ENCODE data around the gene ADAMTS9.
"Not testable (repeated sequence)": the region's sequence is repeated elsewhere in the genome, so short reads cannot be mapped to it uniquely, and the experiment has no call there.

ADAMTS9 gene

GRCh38 chr3:64568895-64569517, 118.8 kb downstream of the ADAMTS9 start:
- no peak for DNase-seq

DNA sequence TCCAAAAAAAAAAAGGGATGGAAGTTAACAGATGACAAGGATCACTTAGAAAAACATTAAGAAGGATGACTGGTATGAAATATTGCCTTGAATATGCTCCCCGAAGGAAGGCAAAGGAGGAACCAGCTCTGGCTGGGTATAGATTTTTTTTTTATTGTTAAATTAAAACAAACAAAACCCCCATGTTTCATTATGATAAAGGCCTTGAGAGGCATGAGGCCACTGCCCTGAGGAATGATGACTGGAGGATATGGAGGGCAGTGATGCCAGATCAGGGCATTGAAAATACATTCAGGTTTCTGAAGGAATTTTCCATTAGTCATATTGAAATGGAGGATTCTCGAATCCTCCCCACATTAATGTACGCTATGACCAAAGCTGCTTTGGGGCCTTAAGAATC, 120.9 kb downstream of the ADAMTS9 start:
- DNase-seq: no peak

GRCh38 chr3:64563751-64564150, 124.0 kb downstream of the ADAMTS9 start:
- DNase-seq: no peak

GRCh38 chr3:64561868-64562267, 125.9 kb downstream of the ADAMTS9 start:
- DNase-seq: no peak

- DNase-seq: no peak
These were observed 126.4 kb downstream of the ADAMTS9 start for GRCh38 chr3:64561325-64561843.

GRCh38 chr3:64560791-64561190, 127.0 kb downstream of the ADAMTS9 start:
- no peak for DNase-seq

DNA sequence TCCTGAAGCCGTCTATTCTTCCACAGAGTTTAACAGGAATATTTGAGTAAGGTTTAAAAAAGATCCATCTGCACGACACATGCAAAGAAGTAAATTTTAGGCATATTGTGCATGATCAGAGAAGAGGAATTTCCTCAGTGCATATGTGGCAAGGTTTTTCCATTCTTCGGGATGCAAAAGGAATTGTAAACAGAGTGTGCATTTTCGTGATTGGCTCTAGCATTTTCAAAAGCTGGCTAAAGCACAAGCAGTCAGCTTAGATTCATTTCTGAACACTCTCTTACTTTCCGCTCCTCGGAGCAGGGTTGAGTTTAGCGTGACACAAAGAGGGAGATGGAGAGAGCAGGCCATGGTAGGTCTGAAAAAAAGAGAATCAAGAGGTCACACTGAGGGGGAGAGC, 128.2 kb downstream of the ADAMTS9 start:
- DNase-seq: no peak

- DNase-seq: no peak
These were observed 131.8 kb downstream of the ADAMTS9 start for GRCh38 chr3:64556046-64556445.

- DNase-seq: no peak
These were observed 132.4 kb downstream of the ADAMTS9 start for GRCh38 chr3:64555351-64555750.

DNA sequence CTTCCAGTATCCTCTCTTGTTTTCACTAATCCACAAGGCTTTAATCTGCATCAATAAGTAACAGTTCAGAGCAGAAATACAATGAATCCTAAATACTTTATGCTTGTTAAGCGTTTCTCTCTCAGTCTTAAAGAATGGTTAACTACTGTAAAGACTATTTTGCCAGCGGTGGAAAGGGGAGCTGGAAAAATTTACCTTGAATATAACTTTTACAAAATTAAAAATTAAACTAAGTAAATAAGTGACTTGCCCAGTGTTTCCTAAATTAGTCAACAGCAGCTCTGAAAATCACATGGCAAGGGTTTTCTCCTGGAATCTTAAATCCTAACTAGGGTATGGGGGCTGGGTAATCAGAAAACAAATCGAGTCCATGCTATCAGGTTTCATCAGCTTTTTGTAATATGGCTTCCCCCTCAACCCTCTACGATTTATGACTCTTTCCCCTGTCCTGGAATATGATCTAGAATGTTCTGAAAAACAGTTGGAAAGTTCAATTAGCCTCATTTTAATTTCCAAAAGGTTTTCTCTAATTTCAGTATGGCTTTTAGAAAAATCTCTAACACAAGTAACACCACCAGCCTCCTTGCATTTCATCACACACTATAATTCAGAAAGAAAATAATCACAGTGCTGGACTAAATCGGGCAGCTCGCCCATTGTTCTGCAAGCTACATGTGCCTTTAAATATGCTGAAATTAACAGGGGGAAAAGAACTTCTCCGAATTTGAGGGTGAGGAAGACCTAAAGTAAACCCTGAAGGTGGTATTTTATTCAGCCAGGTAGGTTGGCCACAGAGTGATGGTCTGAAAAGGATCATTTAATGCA, 133.5 kb downstream of the ADAMTS9 start:
- DNase-seq: no peak

GRCh38 chr3:64552966-64553365, 134.8 kb downstream of the ADAMTS9 start:
- no peak for DNase-seq

DNA sequence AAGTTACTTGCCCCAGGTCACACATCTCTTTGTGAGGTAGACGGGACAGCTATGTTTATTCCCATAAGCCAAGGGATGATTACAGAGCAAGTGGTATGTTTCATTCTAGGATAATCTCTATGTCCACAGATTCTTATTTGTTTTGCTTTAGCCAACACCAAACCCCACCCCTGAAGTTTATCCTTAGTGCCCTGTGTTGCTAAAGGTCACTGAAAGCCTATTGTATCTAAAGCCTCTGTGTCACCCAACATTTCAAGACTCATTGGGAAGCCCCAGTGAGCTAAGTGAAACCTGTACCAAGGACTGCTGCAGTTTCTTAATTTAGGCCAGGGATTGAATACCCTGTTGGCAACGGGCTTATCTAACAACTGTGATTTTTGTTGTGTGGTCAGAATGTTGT, 135.6 kb downstream of the ADAMTS9 start:
- DNase-seq: no peak

DNA sequence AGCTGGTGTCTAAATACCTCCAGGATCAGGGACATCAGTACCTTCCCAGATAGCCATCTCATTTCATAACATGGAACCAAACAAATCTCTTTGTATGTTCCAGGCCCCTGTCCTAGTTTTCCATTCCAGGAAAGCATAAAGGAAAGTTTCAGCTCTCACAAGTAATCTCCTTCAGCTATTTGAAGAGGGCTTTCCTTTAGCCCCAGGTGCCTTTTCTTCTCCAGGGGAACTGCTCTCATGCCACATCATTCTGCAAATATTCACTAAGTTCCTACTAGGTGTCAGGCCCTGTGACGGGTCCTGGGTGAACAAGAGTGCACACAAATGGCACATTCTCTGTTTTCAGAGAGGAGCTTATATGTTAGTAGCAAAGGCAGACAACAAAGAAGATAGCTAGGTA, 136.1 kb downstream of the ADAMTS9 start:
- DNase-seq: no peak

GRCh38 chr3:64550745-64551144, 137.1 kb downstream of the ADAMTS9 start:
- no peak for DNase-seq

DNA sequence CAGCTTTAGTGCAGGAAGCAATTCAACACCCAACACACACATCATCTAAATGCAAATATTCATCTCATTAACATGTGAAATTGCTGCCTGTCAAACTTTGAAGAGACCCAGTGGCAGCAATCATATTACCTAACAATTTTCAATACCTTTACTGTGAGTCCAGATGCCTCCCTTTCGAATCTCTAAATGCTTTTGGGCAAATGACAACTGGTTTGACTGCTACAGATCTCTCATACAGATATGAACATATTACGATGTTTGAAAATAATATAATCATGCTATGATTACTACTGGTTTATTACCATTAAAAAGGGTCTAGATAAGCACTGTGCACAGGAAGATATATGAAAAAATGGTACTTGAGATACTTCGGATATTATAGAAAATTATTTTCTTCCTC, 137.9 kb downstream of the ADAMTS9 start:
- DNase-seq: no peak

GRCh38 chr3:64548200-64548889, 139.5 kb downstream of the ADAMTS9 start:
- DNase-seq: no peak

- no peak for DNase-seq
These were observed 140.9 kb downstream of the ADAMTS9 start for GRCh38 chr3:64546856-64547255.

DNA sequence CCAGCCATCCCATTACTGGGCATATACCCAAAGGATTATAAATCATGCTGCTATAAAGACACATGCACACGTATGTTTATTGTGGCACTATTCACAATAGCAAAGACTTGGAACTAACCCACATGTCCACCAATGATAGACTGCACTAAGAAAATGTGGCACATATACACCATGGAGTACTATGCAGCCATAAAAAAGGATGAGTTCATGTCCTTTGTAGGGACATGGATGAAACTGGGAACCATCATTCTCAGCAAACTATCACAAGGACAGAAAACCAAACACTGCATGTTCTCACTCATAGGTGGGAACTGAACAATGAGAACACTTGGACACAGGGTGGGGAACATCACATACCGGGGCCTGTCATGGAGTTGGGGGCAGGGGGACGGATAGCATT, 142.6 kb downstream of the ADAMTS9 start:
- not testable (repeated sequence) for DNase-seq

DNA sequence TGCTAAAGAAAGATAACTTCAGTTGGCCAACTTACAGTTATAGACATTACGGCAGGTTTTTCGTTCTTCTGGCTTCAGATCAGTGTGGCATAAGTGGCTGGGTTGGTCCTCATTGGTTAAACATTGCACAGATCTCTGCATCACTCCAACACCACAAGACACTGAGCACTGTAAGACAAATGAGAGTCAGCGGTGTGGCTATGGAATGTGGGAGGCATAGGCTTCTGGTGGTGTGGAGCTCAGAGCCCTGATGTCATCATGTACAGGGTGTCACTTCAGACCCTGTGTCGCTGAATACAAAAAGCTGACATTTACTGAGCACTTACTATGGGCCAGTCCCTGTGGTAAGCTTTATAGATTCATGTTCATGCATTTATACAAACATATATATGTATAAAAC, 146.0 kb downstream of the ADAMTS9 start:
- no peak for DNase-seq

GRCh38 chr3:64539451-64540196, 148.2 kb downstream of the ADAMTS9 start:
- DNase-seq: no peak

DNA sequence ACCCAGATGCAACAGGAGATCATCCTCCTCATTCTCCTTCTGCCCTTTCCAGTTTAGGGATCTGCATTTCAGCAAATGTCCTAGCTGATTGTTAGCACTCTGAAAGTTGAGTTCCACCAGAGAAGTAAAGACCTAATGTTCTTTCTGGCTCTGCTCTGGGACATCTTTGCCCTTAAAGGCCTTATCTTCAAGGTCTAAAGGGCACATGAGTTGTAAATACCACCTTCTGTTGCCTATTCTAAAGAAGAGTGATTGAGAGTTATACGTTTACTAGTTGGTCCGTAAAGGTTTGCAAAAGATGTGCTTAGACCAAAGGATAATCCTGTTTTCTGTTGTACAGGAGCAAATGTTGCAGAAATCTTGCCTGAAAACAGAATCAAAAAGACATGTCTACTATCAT, 151.6 kb downstream of the ADAMTS9 start:
- DNase-seq: no peak

- no peak for DNase-seq
These were observed 154.0 kb downstream of the ADAMTS9 start for GRCh38 chr3:64533617-64534317.
